KMS-11 (cell line): ENCODE measurements around the gene SLAMF9.

Experiments
- H2AFZ ChIP-seq: fragments of 200-600 bp; sonication (generic); 2 replicates; pipeline ENCODE4 v1.6.1; 2016; ENCODE audit warnings: antibody characterized with exemption, mixed run types, low read depth
- H3K27ac ChIP-seq: fragments of 200-600 bp; sonication (generic); 2 replicates; pipeline ENCODE4 v1.6.1; 2016; ENCODE audit warnings: mild to moderate bottlenecking, mixed run types
- H3K27me3 ChIP-seq: fragments of 200-600 bp; sonication (generic); 2 replicates; pipeline ENCODE4 v1.6.1; 2017; ENCODE audit warnings: mild to moderate bottlenecking, low read depth, mixed run types, moderate library complexity; ENCODE audit not compliant: insufficient read depth
- H3K36me3 ChIP-seq: fragments of 200-600 bp; sonication (generic); 2 replicates; pipeline ENCODE4 v1.6.1; 2017; ENCODE audit warnings: mild to moderate bottlenecking, mixed run types; ENCODE audit not compliant: insufficient read depth
- H3K4me1 ChIP-seq: fragments of 200-600 bp; sonication (generic); 2 replicates; pipeline ENCODE4 v1.6.1; 2016; ENCODE audit warnings: mild to moderate bottlenecking, low read depth, mixed run types; ENCODE audit not compliant: poor library complexity, severe bottlenecking
- H3K4me2 ChIP-seq: fragments of 200-600 bp; sonication (generic); 2 replicates; pipeline ENCODE4 v1.7.0; 2016; ENCODE audit warnings: mild to moderate bottlenecking, mixed run types
- H3K4me3 ChIP-seq: fragments of 200-600 bp; sonication (generic); IDR thresholded peaks from 2 replicates; pipeline ENCODE4 v1.6.1; 2017; ENCODE audit warnings: low read depth, low read length, mixed read lengths; ENCODE audit not compliant: insufficient read depth
- H3K79me2 ChIP-seq: fragments of 200-600 bp; sonication (generic); 2 replicates; pipeline ENCODE4 v1.6.1; 2016; ENCODE audit warnings: low read depth, mixed run types; ENCODE audit not compliant: insufficient read depth
- H3K9ac ChIP-seq: fragments of 200-600 bp; sonication (generic); 2 replicates; pipeline ENCODE4 v1.6.1; 2016; ENCODE audit warnings: mild to moderate bottlenecking, mixed run types
- H4K20me1 ChIP-seq: fragments of 200-600 bp; sonication (generic); 2 replicates; pipeline ENCODE4 v1.6.1; 2016; ENCODE audit warnings: mild to moderate bottlenecking, mixed run types; ENCODE audit not compliant: insufficient read depth
- TF ChIP-seq, protein P1 (sequence below): fragments of 200-600 bp; sonication (generic); conservative IDR thresholded peaks from 2 replicates; pipeline ENCODE4 v1.6.1; 2017; ENCODE audit warnings: low read depth, mild to moderate bottlenecking, antibody characterized with exemption, low read length, moderate library complexity, mixed read lengths

The SLAMF9 gene

GRCh38 chr1:159929155-159930051 lies 24.6 kb downstream of the SLAMF9 start:
- TF ChIP-seq, protein P1, sequence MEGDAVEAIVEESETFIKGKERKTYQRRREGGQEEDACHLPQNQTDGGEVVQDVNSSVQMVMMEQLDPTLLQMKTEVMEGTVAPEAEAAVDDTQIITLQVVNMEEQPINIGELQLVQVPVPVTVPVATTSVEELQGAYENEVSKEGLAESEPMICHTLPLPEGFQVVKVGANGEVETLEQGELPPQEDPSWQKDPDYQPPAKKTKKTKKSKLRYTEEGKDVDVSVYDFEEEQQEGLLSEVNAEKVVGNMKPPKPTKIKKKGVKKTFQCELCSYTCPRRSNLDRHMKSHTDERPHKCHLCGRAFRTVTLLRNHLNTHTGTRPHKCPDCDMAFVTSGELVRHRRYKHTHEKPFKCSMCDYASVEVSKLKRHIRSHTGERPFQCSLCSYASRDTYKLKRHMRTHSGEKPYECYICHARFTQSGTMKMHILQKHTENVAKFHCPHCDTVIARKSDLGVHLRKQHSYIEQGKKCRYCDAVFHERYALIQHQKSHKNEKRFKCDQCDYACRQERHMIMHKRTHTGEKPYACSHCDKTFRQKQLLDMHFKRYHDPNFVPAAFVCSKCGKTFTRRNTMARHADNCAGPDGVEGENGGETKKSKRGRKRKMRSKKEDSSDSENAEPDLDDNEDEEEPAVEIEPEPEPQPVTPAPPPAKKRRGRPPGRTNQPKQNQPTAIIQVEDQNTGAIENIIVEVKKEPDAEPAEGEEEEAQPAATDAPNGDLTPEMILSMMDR = no peak
- no peak overlapping the region for H3K4me2 ChIP-seq
- H3K9ac ChIP-seq = no peak overlapping the region
- no peak overlapping the region for H3K27ac ChIP-seq
- H2AFZ ChIP-seq = no peak overlapping the region
- no peak overlapping the region for H3K4me3 ChIP-seq
- H3K79me2 ChIP-seq = peaks cover 10% of the 10 kb centered on the region
- H4K20me1 ChIP-seq = no peaks in the 10 kb centered on the region
- H3K4me1 ChIP-seq = peaks cover 8% of the 10 kb centered on the region
- no peaks in the 10 kb centered on the region for H3K36me3 ChIP-seq
- H3K27me3 ChIP-seq = no peaks in the 10 kb centered on the region

- no peak overlapping the region for H3K9ac ChIP-seq
- peaks cover 12% of the 10 kb centered on the region for H3K4me1 ChIP-seq
- no peak overlapping the region for H3K4me3 ChIP-seq
- peaks cover 18% of the 10 kb centered on the region for H3K79me2 ChIP-seq
- no peak overlapping the region for H2AFZ ChIP-seq
- no peaks in the 10 kb centered on the region; the same call in 1 of the 2 replicates for H3K36me3 ChIP-seq
- H4K20me1 ChIP-seq = peaks cover 5% of the 10 kb centered on the region
- H3K4me2 ChIP-seq = no peak overlapping the region
- TF ChIP-seq, protein P1 = no peak
- H3K27me3 ChIP-seq = no peaks in the 10 kb centered on the region
- H3K27ac ChIP-seq = no peak overlapping the region
Measured at GRCh38 chr1:159928491-159929050, 25.5 kb downstream of the SLAMF9 start.

DNA sequence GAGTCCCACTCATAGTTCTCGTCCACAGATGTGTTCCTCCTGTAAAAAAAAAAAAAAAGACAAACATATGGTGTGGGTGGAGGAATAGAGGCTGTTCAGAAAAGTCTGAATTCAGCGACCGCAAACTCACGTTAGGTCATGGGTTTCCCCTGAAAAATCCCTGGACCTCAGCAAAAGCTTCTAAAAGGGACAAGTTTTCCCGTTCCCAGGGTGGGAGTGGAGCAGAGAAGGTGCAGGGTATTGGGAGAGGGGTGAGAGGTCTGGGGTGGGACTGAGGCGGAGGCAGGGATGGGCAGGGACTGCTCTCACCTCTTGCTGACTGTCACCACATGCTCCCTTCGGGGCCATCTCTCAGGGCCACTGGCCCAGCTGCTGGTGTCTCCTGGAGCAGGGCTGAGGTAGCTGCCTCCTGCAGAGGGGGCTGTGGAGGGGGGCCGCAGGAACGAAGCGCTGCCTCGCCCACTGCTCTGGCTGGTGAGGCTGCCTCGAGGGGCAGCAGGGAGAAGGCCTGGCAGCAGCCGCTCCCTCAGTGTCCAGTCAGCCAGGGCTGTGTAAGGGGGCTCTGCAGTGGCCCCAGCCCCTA lies 26.1 kb downstream of the SLAMF9 start:
- Histone ChIP-seq H3K9ac (no peak overlapping the region), H3K79me2 (peaks cover 24% of the 10 kb centered on the region), H3K4me3 (no peak overlapping the region), H3K36me3 (no peaks in the 10 kb centered on the region; the same call in 1 of the 2 replicates), H3K27ac (no peak overlapping the region), H4K20me1 (peaks cover 11% of the 10 kb centered on the region), H3K4me1 (peaks cover 18% of the 10 kb centered on the region), H2AFZ (no peak overlapping the region), H3K4me2 (no peak overlapping the region), H3K27me3 (no peaks in the 10 kb centered on the region)
- TF ChIP-seq, protein P1 = no peak

- Histone ChIP-seq H3K4me3 (no peak overlapping the region), H3K27ac (no peak overlapping the region)
- TF ChIP-seq, protein P1 = no peak
Measured at GRCh38 chr1:159927211-159927848, 26.7 kb downstream of the SLAMF9 start.

More at GRCh38 chr1:159927211-159927848, 26.7 kb downstream of the SLAMF9 start:
- Histone ChIP-seq H4K20me1 (peaks cover 17% of the 10 kb centered on the region), H3K79me2 (peaks cover 31% of the 10 kb centered on the region), H3K4me2 (no peak overlapping the region), H3K9ac (no peak overlapping the region), H3K36me3 (no peaks in the 10 kb centered on the region; the same call in 1 of the 2 replicates), H3K4me1 (peaks cover 24% of the 10 kb centered on the region), H3K27me3 (no peaks in the 10 kb centered on the region), H2AFZ (no peak overlapping the region)
